SK-N-SH (cell line): ENCODE results near the gene SCT. TPM values are rescaled to one million over a fixed set of nuclear protein-coding genes. Genes with fewer than 3 reads are reported as not detected.
A peak's percentile ranks its signal among the peaks of the same experiment; 100 is the strongest.

Experiments
- CTCF ChIA-PET: fragments of 300-600, 350-600 bp; formaldehyde crosslinking; extraction: SDS; loops from one replicate; lab custom pipeline; 2021; lab: Yijun Ruan, JAX
- POLR2A ChIA-PET: fragments of 350-600 bp; sonication (Branson Sonifier 250); formaldehyde crosslinking; extraction: SDS; loops from one replicate; lab custom pipeline; 2020; ENCODE audit warnings: antibody characterized with exemption, inconsistent platforms; lab: Yijun Ruan, JAX
- DNase-seq: peaks from one replicate; pipeline ENCODE4 v3.0.0; 2012
- H2AFZ ChIP-seq: fragments of 200-600 bp; sonication (generic); 2 replicates; pipeline ENCODE4 v1.8.1; 2016; ENCODE audit warnings: antibody characterized with exemption, mild to moderate bottlenecking, low read depth
- H3F3A ChIP-seq: fragments of 200-600 bp; sonication (generic); replicated peaks from 2 replicates; pipeline ENCODE3; 2016; ENCODE audit warnings: antibody characterized with exemption, mild to moderate bottlenecking; ENCODE audit not compliant: insufficient read depth
- H3K27ac ChIP-seq, 2 experiments: fragments of 200-500 bp in 1 of 2; fragments of 200-600 bp in 1 of 2; sonication (Bioruptor generic) in 1 of 2; sonication (generic), shearing (Covaris generic) in 1 of 2; 2 replicates each; pipeline versions ENCODE4 v1.5.1 to v1.6.1; 2014 to 2016; ENCODE audit warnings: low read depth in 2 of 2, inconsistent platforms in 1 of 2, low read length in 1 of 2, mild to moderate bottlenecking in 1 of 2, mixed read lengths in 1 of 2
- H3K27me3 ChIP-seq: fragments of 200-600 bp; sonication (generic), shearing (Covaris generic); 2 replicates; pipeline ENCODE4 v1.6.1; 2016; ENCODE audit warnings: mixed run types; ENCODE audit not compliant: insufficient read depth
- H3K36me3 ChIP-seq, 2 experiments: fragments of 200-500 bp in 1 of 2; fragments of 200-600 bp in 1 of 2; sonication (Bioruptor generic) in 1 of 2; sonication (generic) in 1 of 2; replicated peaks in 1 of 2; 2 replicates each; pipeline versions ENCODE3 to v1.5.1; 2014 to 2016; ENCODE audit warnings: low read length in 1 of 2, mild to moderate bottlenecking in 1 of 2; ENCODE audit not compliant: insufficient read depth in 2 of 2, control insufficient read depth in 1 of 2
- H3K4me1 ChIP-seq, 2 experiments: fragments of 200-500 bp in 1 of 2; fragments of 200-600 bp in 1 of 2; sonication (Bioruptor generic) in 1 of 2; sonication (generic), shearing (Covaris generic) in 1 of 2; 2 replicates each; pipeline versions ENCODE4 v1.5.1 to v1.6.1; 2014 to 2016; ENCODE audit warnings: low read depth in 1 of 2, low read length in 1 of 2, mixed run types in 1 of 2; ENCODE audit not compliant: insufficient read depth in 2 of 2, control insufficient read depth in 1 of 2
- H3K4me2 ChIP-seq: fragments of 200-600 bp; sonication (generic), shearing (Covaris generic); 2 replicates; pipeline ENCODE4 v1.6.1; 2017; ENCODE audit warnings: mixed run types
- H3K4me3 ChIP-seq, 2 experiments: fragments of 200-500 bp in 1 of 2; fragments of 200-600 bp in 1 of 2; sonication (Bioruptor generic) in 1 of 2; sonication (generic), shearing (Covaris generic) in 1 of 2; 2 replicates each; pipeline versions ENCODE4 v1.5.1 to v1.8.1; 2014 to 2016; ENCODE audit warnings: low read depth in 2 of 2, inconsistent platforms in 1 of 2, low read length in 1 of 2, mild to moderate bottlenecking in 1 of 2, mixed read lengths in 1 of 2, moderate library complexity in 1 of 2
- H3K79me2 ChIP-seq: fragments of 200-600 bp; sonication (generic); 2 replicates; pipeline ENCODE4 v1.8.1; 2017; ENCODE audit warnings: mild to moderate bottlenecking; ENCODE audit not compliant: insufficient read depth
- H3K9ac ChIP-seq: fragments of 200-600 bp; sonication (generic); 2 replicates; pipeline ENCODE4 v1.6.1; 2017; ENCODE audit warnings: mixed run types
- H3K9me2 ChIP-seq: fragments of 200-600 bp; sonication (generic); 2 replicates; pipeline ENCODE4 v1.6.1; 2017; ENCODE audit warnings: mixed run types
- H3K9me3 ChIP-seq: fragments of 200-600 bp; sonication (generic); 2 replicates; pipeline ENCODE4 v1.6.1; 2017; ENCODE audit warnings: mixed run types, mild to moderate bottlenecking, moderate library complexity
- H4K20me1 ChIP-seq: fragments of 200-600 bp; sonication (generic); 2 replicates; pipeline ENCODE4 v1.6.1; 2017; ENCODE audit warnings: mild to moderate bottlenecking, mixed run types; ENCODE audit not compliant: insufficient read depth
- EP300 ChIP-seq, 2 experiments: IDR thresholded peaks; 2 replicates each; pipeline versions ENCODE4 v1.4.0 to v1.6.1; 2012; ENCODE audit warnings: borderline replicate concordance in 1 of 2, low read depth in 1 of 2, low read length in 1 of 2
- FOXJ3 ChIP-seq: sonication (generic); formaldehyde crosslinking; IDR thresholded peaks from 2 replicates; pipeline ENCODE4 v1.5.1; 2020; ENCODE audit warnings: mild to moderate bottlenecking, missing genetic modification reagents
- GABPA ChIP-seq: IDR thresholded peaks from 2 replicates; pipeline ENCODE4 v1.4.0; 2012; ENCODE audit warnings: low read depth, mild to moderate bottlenecking
- JUND ChIP-seq: IDR thresholded peaks from 2 replicates; pipeline ENCODE4 v1.4.0; 2012
- MXI1 ChIP-seq: IDR thresholded peaks from 2 replicates; pipeline ENCODE4 v1.6.1; 2012; ENCODE audit warnings: mild to moderate bottlenecking, low read depth, low read length, improper control_type of control experiment
- NFIC ChIP-seq: IDR thresholded peaks from 2 replicates; pipeline ENCODE4 v1.4.0; 2012; ENCODE audit warnings: borderline replicate concordance
- NRF1 ChIP-seq: IDR thresholded peaks from 2 replicates; pipeline ENCODE4 v1.6.1; 2012; ENCODE audit warnings: low read depth, mild to moderate bottlenecking, low read length
- POLR2AphosphoS5 ChIP-seq: IDR thresholded peaks from 2 replicates; pipeline ENCODE4 v1.6.1; 2012; ENCODE audit warnings: low read depth, low read length
- RCOR1 ChIP-seq: fragments of 150-350 bp; IDR thresholded peaks from 2 replicates; pipeline ENCODE4 v1.6.1; 2017; ENCODE audit warnings: antibody characterized with exemption, low read length
- RFX5 ChIP-seq: IDR thresholded peaks from 2 replicates; pipeline ENCODE4 v1.6.1; 2012; ENCODE audit warnings: mild to moderate bottlenecking, improper control_type of control experiment, low read length
- RXRA ChIP-seq: IDR thresholded peaks from 2 replicates; pipeline ENCODE4 v1.4.0; 2012; ENCODE audit warnings: low read depth, mild to moderate bottlenecking, borderline replicate concordance
- TAF1 ChIP-seq: IDR thresholded peaks from 2 replicates; pipeline ENCODE4 v1.6.1; 2012; ENCODE audit warnings: low read depth, mild to moderate bottlenecking, low read length, moderate library complexity, borderline replicate concordance
- TEAD4 ChIP-seq: IDR thresholded peaks from 2 replicates; pipeline ENCODE4 v1.4.0; 2012; ENCODE audit warnings: mild to moderate bottlenecking, borderline replicate concordance; ENCODE audit not compliant: insufficient read depth
- YY1 ChIP-seq: IDR thresholded peaks from 2 replicates; pipeline ENCODE4 v1.4.0; 2012; ENCODE audit warnings: low read depth, mild to moderate bottlenecking
- WGBS: methylation state at CpG from one replicate; pipeline ENCODE4 v1.1.6; 2017; ENCODE audit warnings: low lambda C conversion rate; 5-methylcytosine and 5-hydroxymethylcytosine counted together
- polyA plus RNA-seq, 3 experiments: library from polyadenylated mRNA; depleted of rRNA; stranded (reverse); fragments of >200 nt; gene quantifications; 2 replicates each; pipeline ENCODE4 v1.2.3, GENCODE V29; 2012
- TF ChIP-seq, protein P1 (sequence below): fragments of 200-600 bp; sonication (generic); IDR thresholded peaks from 2 replicates; pipeline ENCODE4 v1.6.1; 2017; ENCODE audit warnings: antibody characterized with exemption, mild to moderate bottlenecking, moderate library complexity
- TF ChIP-seq, protein P2 (sequence below): fragments of 150-350 bp; IDR thresholded peaks from 2 replicates; pipeline ENCODE4 v1.6.1; 2016; ENCODE audit warnings: mild to moderate bottlenecking, low read depth, low read length
- TF ChIP-seq, protein P3 (sequence below): fragments of 150-350 bp; IDR thresholded peaks from 2 replicates; pipeline ENCODE4 v1.6.1; 2017; ENCODE audit warnings: antibody characterized with exemption, low read length, low read depth, borderline replicate concordance

SCT gene
- polyA plus RNA-seq, 1 of the 3 experiments (the other 2 are of a cell fraction): not detected

DNA sequence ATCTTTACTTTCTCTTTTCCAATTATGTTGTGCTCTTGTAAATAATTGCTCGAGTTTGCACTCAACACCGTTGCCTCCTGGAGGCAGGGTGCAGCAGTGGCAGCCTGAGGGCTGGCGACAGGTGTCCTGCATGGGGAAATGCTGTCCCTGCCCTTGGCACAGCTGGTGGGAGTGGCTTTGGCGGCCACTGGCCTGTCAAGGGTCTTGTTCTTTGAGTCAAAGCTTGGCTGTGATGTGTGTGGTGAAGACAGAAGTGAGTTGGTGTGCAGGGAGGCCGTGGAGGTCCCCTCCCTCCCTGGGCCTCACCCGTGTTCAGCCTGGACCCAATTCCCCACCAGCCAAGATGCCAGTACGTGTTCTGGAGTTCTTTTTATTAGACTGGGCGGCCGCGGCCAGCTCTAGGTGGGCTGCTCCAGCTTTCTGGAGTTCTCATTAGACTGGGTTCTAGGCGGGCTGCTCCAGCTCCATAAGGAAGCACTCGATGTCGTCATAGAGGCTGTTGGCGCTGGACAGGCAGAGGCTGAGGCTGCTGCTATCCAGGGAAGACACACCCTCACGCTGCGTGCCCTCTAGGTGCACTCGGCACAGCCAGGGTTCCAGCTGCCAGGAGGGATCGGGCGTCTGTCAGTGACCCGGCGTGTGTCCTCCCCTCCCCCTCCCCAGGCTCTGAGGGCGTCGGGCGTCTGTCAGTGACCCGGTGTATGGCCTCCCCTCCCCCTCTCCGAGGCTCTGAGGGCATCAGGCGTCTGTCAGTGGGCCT is 14.6 kb downstream of the SCT start:
- ChIA-PET POLR2A (no interaction called here), CTCF (interaction anchor here (0.8 to 1.9 kb wide), 2 partner anchors 14 to 94 kb away, joined by 3 to 5 read pairs; no protein-coding TSS in a partner anchor)
- peaks cover 8% of the 10 kb centered on the region; the same call in 1 of the 2 replicates for H3K79me2 ChIP-seq
- peaks cover 21 to 58% of the 10 kb centered on the region in 2 experiments for H3K36me3 ChIP-seq
- peaks cover 0 to 14% of the 10 kb centered on the region in 2 experiments; a peak in 1 of 4 replicates for H3K4me1 ChIP-seq
- no peak overlapping the region for H3K4me3 ChIP-seq
- H4K20me1 ChIP-seq: peaks cover 31% of the 10 kb centered on the region
- peaks cover 6% of the 10 kb centered on the region for H3F3A ChIP-seq
- no peak overlapping the region for H3K4me2 ChIP-seq
- H3K27me3 ChIP-seq: no peaks in the 10 kb centered on the region
- TF ChIP-seq, protein P1, sequence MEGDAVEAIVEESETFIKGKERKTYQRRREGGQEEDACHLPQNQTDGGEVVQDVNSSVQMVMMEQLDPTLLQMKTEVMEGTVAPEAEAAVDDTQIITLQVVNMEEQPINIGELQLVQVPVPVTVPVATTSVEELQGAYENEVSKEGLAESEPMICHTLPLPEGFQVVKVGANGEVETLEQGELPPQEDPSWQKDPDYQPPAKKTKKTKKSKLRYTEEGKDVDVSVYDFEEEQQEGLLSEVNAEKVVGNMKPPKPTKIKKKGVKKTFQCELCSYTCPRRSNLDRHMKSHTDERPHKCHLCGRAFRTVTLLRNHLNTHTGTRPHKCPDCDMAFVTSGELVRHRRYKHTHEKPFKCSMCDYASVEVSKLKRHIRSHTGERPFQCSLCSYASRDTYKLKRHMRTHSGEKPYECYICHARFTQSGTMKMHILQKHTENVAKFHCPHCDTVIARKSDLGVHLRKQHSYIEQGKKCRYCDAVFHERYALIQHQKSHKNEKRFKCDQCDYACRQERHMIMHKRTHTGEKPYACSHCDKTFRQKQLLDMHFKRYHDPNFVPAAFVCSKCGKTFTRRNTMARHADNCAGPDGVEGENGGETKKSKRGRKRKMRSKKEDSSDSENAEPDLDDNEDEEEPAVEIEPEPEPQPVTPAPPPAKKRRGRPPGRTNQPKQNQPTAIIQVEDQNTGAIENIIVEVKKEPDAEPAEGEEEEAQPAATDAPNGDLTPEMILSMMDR: peak; percentile 35
- TF ChIP-seq MXI1 (no peak), NFIC (no peak)
- TF ChIP-seq, protein P2, sequence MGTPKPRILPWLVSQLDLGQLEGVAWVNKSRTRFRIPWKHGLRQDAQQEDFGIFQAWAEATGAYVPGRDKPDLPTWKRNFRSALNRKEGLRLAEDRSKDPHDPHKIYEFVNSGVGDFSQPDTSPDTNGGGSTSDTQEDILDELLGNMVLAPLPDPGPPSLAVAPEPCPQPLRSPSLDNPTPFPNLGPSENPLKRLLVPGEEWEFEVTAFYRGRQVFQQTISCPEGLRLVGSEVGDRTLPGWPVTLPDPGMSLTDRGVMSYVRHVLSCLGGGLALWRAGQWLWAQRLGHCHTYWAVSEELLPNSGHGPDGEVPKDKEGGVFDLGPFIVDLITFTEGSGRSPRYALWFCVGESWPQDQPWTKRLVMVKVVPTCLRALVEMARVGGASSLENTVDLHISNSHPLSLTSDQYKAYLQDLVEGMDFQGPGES: no peak
- H3K27ac ChIP-seq: no peak overlapping the region
- no peak overlapping the region for H2AFZ ChIP-seq
- DNase-seq: no peak
- WGBS: 80% methylated on average over 8 of the region's 27 CpGs
- H3K9ac ChIP-seq: no peak overlapping the region
- no peaks in the 10 kb centered on the region for H3K9me3 ChIP-seq
- H3K9me2 ChIP-seq: no peaks in the 10 kb centered on the region

DNA sequence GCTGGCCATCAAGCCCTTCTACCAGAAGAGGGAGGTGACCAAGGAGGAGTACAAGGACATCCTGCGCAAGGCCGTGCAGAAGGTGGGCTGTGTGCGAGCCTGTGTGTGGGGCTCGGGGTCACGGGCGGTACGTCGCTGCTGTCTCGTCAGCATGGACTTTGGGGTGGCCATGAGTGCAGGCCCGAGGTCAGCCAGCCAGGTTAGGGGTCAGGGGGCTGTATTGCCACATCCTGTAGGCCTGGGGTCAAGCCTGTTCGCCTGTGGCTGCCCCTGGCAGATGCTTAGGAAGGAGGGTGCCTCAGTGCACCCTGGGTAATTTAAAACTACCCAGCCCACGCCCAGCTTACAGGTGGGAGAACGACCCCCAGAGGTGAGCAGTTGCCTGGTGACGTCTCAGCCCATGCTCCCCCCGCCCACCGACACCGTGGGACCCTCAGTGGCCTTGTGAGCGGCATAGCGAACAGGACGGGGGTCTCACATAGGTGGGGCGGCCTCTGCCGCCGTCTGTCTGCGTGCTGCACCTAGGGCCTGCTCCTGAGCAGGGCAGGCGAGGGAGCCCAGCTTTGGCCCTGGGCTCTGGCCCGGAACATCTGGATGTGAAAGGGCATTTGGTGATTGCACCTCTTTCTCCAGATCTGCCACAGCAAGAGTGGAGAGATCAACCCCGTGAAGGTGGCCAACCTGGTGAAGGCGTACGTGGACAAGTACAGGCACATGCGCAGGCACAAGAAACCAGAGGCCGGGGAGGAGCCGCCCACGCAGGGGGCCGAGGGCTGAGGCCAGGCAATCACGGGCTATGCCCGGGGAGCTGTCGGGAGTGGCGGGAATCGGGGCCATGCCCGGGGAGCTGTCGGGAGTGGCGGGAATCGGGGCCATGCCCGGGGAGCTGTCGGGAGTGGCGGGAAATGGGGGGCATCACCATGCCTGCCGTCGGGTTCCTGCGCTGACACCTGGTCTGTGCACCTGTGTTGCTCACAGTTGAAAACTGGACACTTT is 15.7 kb downstream of the SCT start:
- no peaks in the 10 kb centered on the region for H3K9me3 ChIP-seq
- no peaks in the 10 kb centered on the region for H3K9me2 ChIP-seq
- H3K4me1 ChIP-seq: peaks cover 0 to 19% of the 10 kb centered on the region in 2 experiments; a peak in 1 of 4 replicates
- no peak for DNase-seq
- no peak overlapping the region for H3K9ac ChIP-seq
- no peak overlapping the region for H3K27ac ChIP-seq
- H3K4me3 ChIP-seq: no peak overlapping the region
- TF ChIP-seq, protein P1: no peak
- TF ChIP-seq FOXJ3 (CRISPR knock-in tag) (no peak), RCOR1 (no peak), JUND (no peak), TEAD4 (no peak), GABPA (no peak), YY1 (no peak), POLR2AphosphoS5 (no peak), TAF1 (no peak), RXRA (no peak), EP300 (IDR thresholded peaks at IDR 0.05; ENCODE audit: borderline replicate concordance in 1 of 2, low read depth in 1 of 2, low read length in 1 of 2) (no peak), RFX5 (no peak), NRF1 (no peak)
- TF ChIP-seq, protein P3, sequence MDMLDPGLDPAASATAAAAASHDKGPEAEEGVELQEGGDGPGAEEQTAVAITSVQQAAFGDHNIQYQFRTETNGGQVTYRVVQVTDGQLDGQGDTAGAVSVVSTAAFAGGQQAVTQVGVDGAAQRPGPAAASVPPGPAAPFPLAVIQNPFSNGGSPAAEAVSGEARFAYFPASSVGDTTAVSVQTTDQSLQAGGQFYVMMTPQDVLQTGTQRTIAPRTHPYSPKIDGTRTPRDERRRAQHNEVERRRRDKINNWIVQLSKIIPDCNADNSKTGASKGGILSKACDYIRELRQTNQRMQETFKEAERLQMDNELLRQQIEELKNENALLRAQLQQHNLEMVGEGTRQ: no peak
- 92% methylated on average over 42 of the region's 49 CpGs for WGBS
- no peak overlapping the region for H3K4me2 ChIP-seq
- H2AFZ ChIP-seq: no peak overlapping the region
- ChIA-PET POLR2A (no interaction called here), CTCF (interaction anchor here (0.8 kb wide), 1 partner anchor 15 kb away, joined by 3 read pairs; no protein-coding TSS in a partner anchor)
- H4K20me1 ChIP-seq: peaks cover 31% of the 10 kb centered on the region
- no peaks in the 10 kb centered on the region for H3K27me3 ChIP-seq
- peaks cover 30 to 69% of the 10 kb centered on the region in 2 experiments for H3K36me3 ChIP-seq
- H3F3A ChIP-seq: peaks cover 6% of the 10 kb centered on the region
- peaks cover 7% of the 10 kb centered on the region; the same call in 1 of the 2 replicates for H3K79me2 ChIP-seq
